DND-41 (cell line): ENCODE results near the gene BCL2L1.
"Not testable (repeated sequence)": the region's sequence is repeated elsewhere in the genome, so short reads cannot be mapped to it uniquely, and the experiment has no call there.

ENCODE experiments used
- ATAC-seq: fragments of 200-7000 bp; cut with Tn5 transposase; 3 replicates; pipeline ENCODE4 v1.9.1; 2021; ENCODE audit warnings: low read depth; ENCODE audit not compliant: insufficient read depth
- DNase-seq: peaks from one replicate; pipeline ENCODE4 v3.0.0-alpha.2; 2020
- H2AFZ ChIP-seq: 2 replicates; pipeline ENCODE4 v1.6.0; 2012; ENCODE audit warnings: low read depth, low read length
- H3K27ac ChIP-seq: 2 replicates; pipeline ENCODE4 v1.5.1; 2012; ENCODE audit warnings: low read length, inconsistent platforms
- H3K27me3 ChIP-seq: fragments of 200-600 bp; sonication (generic); 2 replicates; pipeline ENCODE4 v1.6.0; 2012; ENCODE audit warnings: low read length, mild to moderate bottlenecking, inconsistent platforms; ENCODE audit not compliant: insufficient read depth, poor library complexity
- H3K36me3 ChIP-seq: 2 replicates; pipeline ENCODE4 v1.5.1; 2012; ENCODE audit warnings: low read length, inconsistent platforms; ENCODE audit not compliant: insufficient read depth
- H3K4me1 ChIP-seq: 2 replicates; pipeline ENCODE4 v1.5.1; 2012; ENCODE audit warnings: mild to moderate bottlenecking, low read length; ENCODE audit not compliant: insufficient read depth
- H3K4me2 ChIP-seq: 2 replicates; pipeline ENCODE4 v1.6.0; 2012; ENCODE audit warnings: mild to moderate bottlenecking, moderate library complexity, low read length, inconsistent platforms; ENCODE audit not compliant: insufficient read depth
- H3K4me3 ChIP-seq, 2 experiments: fragments of 200-600 bp in 1 of 2; shearing (Covaris generic) in 1 of 2; 2 replicates each; pipeline ENCODE4 v1.5.1; 2012 to 2016; ENCODE audit warnings: inconsistent platforms in 2 of 2, low read length in 2 of 2, mild to moderate bottlenecking in 2 of 2, low read depth in 1 of 2, moderate library complexity in 1 of 2
- H3K79me2 ChIP-seq: 2 replicates; pipeline ENCODE4 v1.6.0; 2012; ENCODE audit warnings: low read length, inconsistent platforms; ENCODE audit not compliant: insufficient read depth
- H3K9ac ChIP-seq: 2 replicates; pipeline ENCODE4 v1.6.0; 2012; ENCODE audit warnings: low read depth, mild to moderate bottlenecking, inconsistent platforms, low read length, moderate library complexity
- H3K9me3 ChIP-seq: 2 replicates; pipeline ENCODE4 v1.5.1; 2012; ENCODE audit warnings: low read length, moderate library complexity, mild to moderate bottlenecking, inconsistent platforms; ENCODE audit not compliant: insufficient read depth, severe bottlenecking
- H4K20me1 ChIP-seq: 2 replicates; pipeline ENCODE4 v1.6.0; 2012; ENCODE audit warnings: low read length; ENCODE audit not compliant: insufficient read depth
- EZH2 ChIP-seq: IDR thresholded peaks from 3 replicates; pipeline ENCODE4 v1.6.1; 2012; ENCODE audit warnings: borderline replicate concordance, low read depth, mild to moderate bottlenecking, moderate library complexity, low read length, inconsistent platforms; ENCODE audit not compliant: severe bottlenecking
- TF ChIP-seq, protein P1 (sequence below): IDR thresholded peaks from 2 replicates; pipeline ENCODE4 v1.5.1; 2012; ENCODE audit warnings: borderline replicate concordance, low read length, moderate library complexity, mild to moderate bottlenecking; ENCODE audit not compliant: poor library complexity, severe bottlenecking; ENCODE audit errors: extremely low read depth

Gene BCL2L1

DNA sequence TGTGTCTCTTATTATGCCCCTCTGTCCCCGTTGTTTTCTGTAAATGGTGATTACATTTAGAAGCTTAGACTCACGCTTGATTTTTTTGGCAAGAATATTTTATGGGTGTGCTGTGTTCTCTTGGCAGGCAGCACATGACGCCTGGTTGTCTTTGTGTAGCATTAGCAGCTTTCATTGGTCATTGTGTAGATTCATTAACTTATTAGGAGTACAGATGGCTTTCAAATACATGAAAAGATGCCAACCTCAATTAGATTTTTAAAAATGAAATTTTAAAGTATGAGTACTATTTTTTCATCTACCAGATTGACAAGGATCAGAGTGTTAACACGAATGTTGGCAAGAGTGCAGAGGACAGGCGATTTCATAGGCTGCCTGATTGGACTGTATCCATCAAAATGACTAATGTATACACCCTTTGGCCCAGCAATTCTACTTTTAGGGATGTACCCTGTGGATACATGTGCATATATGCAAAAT, 69.7 kb downstream of the BCL2L1 start:
- Histone ChIP-seq H3K79me2 (no peaks in the 10 kb centered on the region), H3K9me3 (no peaks in the 10 kb centered on the region), H3K4me1 (no peaks in the 10 kb centered on the region), H3K9ac (no peak overlapping the region), H3K36me3 (no peaks in the 10 kb centered on the region), H4K20me1 (no peaks in the 10 kb centered on the region), H2AFZ (no peak overlapping the region), H3K4me3 (no peak overlapping the region), H3K4me2 (no peak overlapping the region), H3K27ac (no peak overlapping the region), H3K27me3 (no peaks in the 10 kb centered on the region)
- TF ChIP-seq EZH2 = no peak
- TF ChIP-seq, protein P1, sequence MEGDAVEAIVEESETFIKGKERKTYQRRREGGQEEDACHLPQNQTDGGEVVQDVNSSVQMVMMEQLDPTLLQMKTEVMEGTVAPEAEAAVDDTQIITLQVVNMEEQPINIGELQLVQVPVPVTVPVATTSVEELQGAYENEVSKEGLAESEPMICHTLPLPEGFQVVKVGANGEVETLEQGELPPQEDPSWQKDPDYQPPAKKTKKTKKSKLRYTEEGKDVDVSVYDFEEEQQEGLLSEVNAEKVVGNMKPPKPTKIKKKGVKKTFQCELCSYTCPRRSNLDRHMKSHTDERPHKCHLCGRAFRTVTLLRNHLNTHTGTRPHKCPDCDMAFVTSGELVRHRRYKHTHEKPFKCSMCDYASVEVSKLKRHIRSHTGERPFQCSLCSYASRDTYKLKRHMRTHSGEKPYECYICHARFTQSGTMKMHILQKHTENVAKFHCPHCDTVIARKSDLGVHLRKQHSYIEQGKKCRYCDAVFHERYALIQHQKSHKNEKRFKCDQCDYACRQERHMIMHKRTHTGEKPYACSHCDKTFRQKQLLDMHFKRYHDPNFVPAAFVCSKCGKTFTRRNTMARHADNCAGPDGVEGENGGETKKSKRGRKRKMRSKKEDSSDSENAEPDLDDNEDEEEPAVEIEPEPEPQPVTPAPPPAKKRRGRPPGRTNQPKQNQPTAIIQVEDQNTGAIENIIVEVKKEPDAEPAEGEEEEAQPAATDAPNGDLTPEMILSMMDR = no peak
- DNase-seq = no peak
- ATAC-seq = no peak

DNA sequence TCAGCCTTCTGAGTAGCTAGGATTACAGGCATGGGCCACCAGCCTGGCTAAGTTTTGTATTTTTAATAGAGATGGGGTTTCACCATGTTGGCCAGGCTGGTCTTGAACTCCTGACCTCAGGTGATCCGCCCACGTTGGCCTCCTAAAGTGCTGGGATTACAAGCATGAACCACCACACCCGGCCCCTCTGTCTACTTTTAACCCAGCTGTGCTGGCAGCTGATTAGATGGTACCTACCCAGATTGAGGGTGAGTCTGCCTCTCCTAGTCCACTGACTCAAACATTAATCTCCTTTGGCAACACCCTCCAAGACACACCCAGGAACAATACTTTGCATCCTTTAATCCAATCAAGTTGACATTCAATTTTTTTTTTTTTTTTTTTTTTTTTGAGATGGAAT, 74.6 kb downstream of the BCL2L1 start:
- not testable (repeated sequence) for H3K36me3 ChIP-seq, H2AFZ ChIP-seq, H3K79me2 ChIP-seq, H4K20me1 ChIP-seq, DNase-seq, H3K27me3 ChIP-seq, H3K4me2 ChIP-seq, H3K9ac ChIP-seq, ATAC-seq, H3K27ac ChIP-seq, H3K4me3 ChIP-seq, H3K9me3 ChIP-seq, H3K4me1 ChIP-seq

DNA sequence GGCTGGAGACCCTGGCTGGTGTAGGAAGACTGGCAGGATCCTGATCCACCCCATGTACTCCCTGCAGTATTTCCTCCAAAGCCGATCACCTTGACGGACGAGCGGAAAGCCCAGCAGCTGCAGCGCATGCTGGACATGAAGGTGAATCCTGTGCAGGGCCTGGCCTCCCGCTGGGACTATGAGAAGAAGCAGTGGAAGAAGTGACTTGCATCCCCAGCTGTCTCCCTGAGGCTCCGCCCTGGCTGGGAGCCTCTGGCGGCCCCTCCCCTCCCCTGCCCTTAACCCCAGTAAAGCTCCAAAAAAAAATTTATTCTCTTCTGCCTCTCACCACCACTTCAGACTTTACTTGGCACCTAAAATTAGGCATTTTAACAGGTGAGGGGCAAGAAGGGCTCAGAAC, 78.0 kb downstream of the BCL2L1 start:
- no peaks in the 10 kb centered on the region for H3K9me3 ChIP-seq
- no peaks in the 10 kb centered on the region for H3K36me3 ChIP-seq
- H3K4me2 ChIP-seq = no peak overlapping the region
- ATAC-seq (no peak; the same call in 2 of the 3 replicates), DNase-seq (no peak)
- H2AFZ ChIP-seq = no peak overlapping the region
- H3K79me2 ChIP-seq = no peaks in the 10 kb centered on the region
- no peaks in the 10 kb centered on the region for H4K20me1 ChIP-seq
- TF ChIP-seq EZH2 = no peak
- TF ChIP-seq, protein P1 = no peak
- peaks cover 11% of the 10 kb centered on the region for H3K4me1 ChIP-seq
- no peak overlapping the region for H3K9ac ChIP-seq
- no peak overlapping the region for H3K4me3 ChIP-seq
- no peak overlapping the region for H3K27ac ChIP-seq
- H3K27me3 ChIP-seq = no peaks in the 10 kb centered on the region

DNA sequence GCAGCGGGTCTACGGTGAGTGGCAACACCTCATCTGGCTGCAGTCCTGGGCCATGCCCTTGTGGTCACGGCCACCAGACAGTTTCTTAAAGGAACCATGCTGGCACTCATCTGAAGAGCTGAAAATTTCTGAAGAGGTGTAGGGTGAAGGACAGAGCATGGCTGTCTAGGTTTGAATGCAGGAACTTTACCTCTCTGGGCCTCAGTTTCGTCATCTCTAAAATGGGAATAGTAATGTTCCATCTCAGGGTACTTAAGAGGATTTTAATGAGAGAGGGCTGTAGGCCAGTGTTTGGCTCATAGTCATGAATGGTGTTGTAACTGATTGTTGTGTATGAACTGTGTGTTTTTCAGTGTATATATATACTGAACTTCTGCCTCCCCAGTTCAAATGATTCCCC, 79.1 kb downstream of the BCL2L1 start:
- Histone ChIP-seq H3K4me2 (no peak overlapping the region), H3K9ac (no peak overlapping the region), H3K79me2 (no peaks in the 10 kb centered on the region), H3K27ac (peak overlapping the region; percentile 63; the same call in 1 of the 2 replicates), H3K36me3 (no peaks in the 10 kb centered on the region), H3K27me3 (no peaks in the 10 kb centered on the region), H3K4me3 (no peak overlapping the region), H3K4me1 (peaks cover 11% of the 10 kb centered on the region), H3K9me3 (no peaks in the 10 kb centered on the region), H2AFZ (peak overlapping the region; percentile 29; the same call in 1 of the 2 replicates), H4K20me1 (no peaks in the 10 kb centered on the region)
- 0 out of 3 replicates have a peak, but pooled peaks have one; percentile 6 for ATAC-seq
- DNase-seq = no peak
- TF ChIP-seq, protein P1 = no peak
- TF ChIP-seq EZH2 = no peak
